Smooth muscle cell (in vitro differentiated cells): ENCODE results near the gene FBXO27. TPM values are rescaled to one million over a fixed set of nuclear protein-coding genes. Genes with fewer than 3 reads are reported as not detected.

Experiments
- DNase-seq: peaks from one replicate; lab custom pipeline; 2025; ENCODE audit not compliant: unreplicated experiment; lab: John Stamatoyannopoulos, UW
- H2AFZ ChIP-seq: fragments of 200-600 bp; sonication (generic); 2 replicates; pipeline ENCODE4 v1.6.0; 2016; ENCODE audit warnings: antibody characterized with exemption, low read depth, mild to moderate bottlenecking
- H3F3A ChIP-seq: fragments of 200-600 bp; sonication (generic); 2 replicates; pipeline ENCODE4 v1.6.0; 2017; ENCODE audit warnings: antibody characterized with exemption, low read depth
- H3K27ac ChIP-seq: fragments of 200-600 bp; sonication (generic); 2 replicates; pipeline ENCODE4 v1.5.1; 2016; ENCODE audit warnings: low read depth, mild to moderate bottlenecking
- H3K27me3 ChIP-seq: fragments of 200-600 bp; sonication (generic); 2 replicates; pipeline ENCODE4 v1.6.1; 2016; ENCODE audit warnings: low read depth, mild to moderate bottlenecking
- H3K36me3 ChIP-seq: fragments of 200-600 bp; sonication (generic); 2 replicates; pipeline ENCODE4 v1.5.1; 2016; ENCODE audit warnings: low read depth
- H3K4me1 ChIP-seq: fragments of 200-600 bp; sonication (generic); 2 replicates; pipeline ENCODE4 v1.5.1; 2016; ENCODE audit warnings: low read depth
- H3K4me2 ChIP-seq: fragments of 200-600 bp; sonication (generic); 2 replicates; pipeline ENCODE4 v1.6.0; 2016; ENCODE audit warnings: mild to moderate bottlenecking
- H3K4me3 ChIP-seq: fragments of 200-600 bp; sonication (generic); 2 replicates; pipeline ENCODE4 v1.5.1; 2016; ENCODE audit warnings: mild to moderate bottlenecking
- H3K79me2 ChIP-seq: fragments of 200-600 bp; sonication (generic); 2 replicates; pipeline ENCODE4 v1.6.0; 2016; ENCODE audit warnings: low read depth, mild to moderate bottlenecking
- H3K9ac ChIP-seq: fragments of 200-600 bp; sonication (generic); 2 replicates; pipeline ENCODE4 v1.6.0; 2016; ENCODE audit warnings: low read depth
- H3K9me3 ChIP-seq: fragments of 200-600 bp; sonication (generic); replicated peaks from 2 replicates; pipeline ENCODE4 v1.5.1; 2016; ENCODE audit warnings: low read depth
- H4K20me1 ChIP-seq: fragments of 200-600 bp; sonication (generic); 2 replicates; pipeline ENCODE4 v1.6.0; 2016; ENCODE audit warnings: low read depth
- CTCF ChIP-seq: fragments of 200-600 bp; sonication (generic); IDR thresholded peaks from 2 replicates; pipeline ENCODE4 v1.5.1; 2017; ENCODE audit warnings: borderline replicate concordance, mild to moderate bottlenecking, antibody characterized with exemption; ENCODE audit not compliant: insufficient read depth, poor library complexity, severe bottlenecking
- WGBS: methylation state at CpG from one replicate; pipeline ENCODE4 v1.1.7; 2016; ENCODE audit warnings: low lambda C conversion rate; 5-methylcytosine and 5-hydroxymethylcytosine counted together
- polyA plus RNA-seq: library from polyadenylated mRNA; unstranded; fragments of >200 nt; fragmentation: Nextera tagmentation; extraction: Ambion mirVana; gene quantifications from 2 replicates; pipeline ENCODE4 v1.2.1, GENCODE V29; 2016
- total RNA-seq: library from RNA; depleted of rRNA; stranded (reverse); fragments of >200 nt; gene quantifications from 2 replicates; pipeline ENCODE4 v1.2.3, GENCODE V29; 2014

The FBXO27 gene
- total and polyA plus RNA-seq, 2 experiments from 2014 or later = 1.9 to 2.8 TPM

GRCh38 chr19:38974624-38975213 lies 57.6 kb downstream of the FBXO27 start:
- WGBS = 17% methylated on average over 19 of the region's 19 CpGs
- Histone ChIP-seq H3K4me2 (peak overlapping the region; percentile 91), H3K9me3 (no peaks in the 10 kb centered on the region), H2AFZ (peak overlapping the region; percentile 86), H3K27ac (peak overlapping the region; percentile 52), H3K36me3 (no peaks in the 10 kb centered on the region), H3K4me3 (peak overlapping the region; percentile 72), H3F3A (peaks cover 29% of the 10 kb centered on the region), H4K20me1 (no peaks in the 10 kb centered on the region), H3K27me3 (no peaks in the 10 kb centered on the region), H3K9ac (no peak overlapping the region), H3K4me1 (peaks cover 15% of the 10 kb centered on the region), H3K79me2 (peaks cover 23% of the 10 kb centered on the region)
- peak; percentile 1 for TF ChIP-seq CTCF
- no peak for DNase-seq

Other genes with a start within 250 kb of the FBXO27 start
- gene LGALS7B, start 243.3 kb downstream of the FBXO27 start, total RNA-seq = 3.0 TPM in 1 of 2 replicates, not detected in the other
- 0.56 TPM in 1 of 2 replicates, not detected in the other for gene LGALS7B, start 243.3 kb downstream of the FBXO27 start, polyA plus RNA-seq
- not detected in 2 replicates for gene LGALS4, start 219.6 kb downstream of the FBXO27 start, total RNA-seq
- gene LGALS4, start 219.6 kb downstream of the FBXO27 start, polyA plus RNA-seq = 1.3 and 2.4 TPM in 2 replicates
- gene ECH1, start 200.8 kb downstream of the FBXO27 start, total RNA-seq = 41.4 and 47.6 TPM in 2 replicates
- 142 and 154 TPM in 2 replicates for gene ECH1, start 200.8 kb downstream of the FBXO27 start, polyA plus RNA-seq
- 170 and 174 TPM in 2 replicates for gene HNRNPL, start 182.6 kb downstream of the FBXO27 start, total RNA-seq
- gene HNRNPL, start 182.6 kb downstream of the FBXO27 start, polyA plus RNA-seq = 158 and 173 TPM in 2 replicates
- gene RINL, start 154.3 kb downstream of the FBXO27 start, total RNA-seq = 2.4 and 3.0 TPM in 2 replicates
- gene RINL, start 154.3 kb downstream of the FBXO27 start, polyA plus RNA-seq = 2.0 and 4.8 TPM in 2 replicates
- 30.7 and 34.7 TPM in 2 replicates for gene SIRT2, start 132.9 kb downstream of the FBXO27 start, total RNA-seq
- gene SIRT2, start 132.9 kb downstream of the FBXO27 start, polyA plus RNA-seq = 45.9 and 48.4 TPM in 2 replicates
- gene NFKBIB, start 132.6 kb downstream of the FBXO27 start, total RNA-seq = 10.6 and 10.9 TPM in 2 replicates
- 19.2 and 25.3 TPM in 2 replicates for gene NFKBIB, start 132.6 kb downstream of the FBXO27 start, polyA plus RNA-seq
- gene CCER2, start 120.4 kb downstream of the FBXO27 start, total RNA-seq = not detected in 2 replicates
- not detected in 2 replicates for gene CCER2, start 120.4 kb downstream of the FBXO27 start, polyA plus RNA-seq
- gene SARS2, start 101.8 kb downstream of the FBXO27 start, total RNA-seq = 12.3 and 13.0 TPM in 2 replicates
- 24.6 and 33.1 TPM in 2 replicates for gene SARS2, start 101.8 kb downstream of the FBXO27 start, polyA plus RNA-seq
- 15.5 and 25.7 TPM in 2 replicates for gene MRPS12, start 101.6 kb downstream of the FBXO27 start, total RNA-seq
- gene MRPS12, start 101.6 kb downstream of the FBXO27 start, polyA plus RNA-seq = 55.2 and 61.7 TPM in 2 replicates
- 8.2 and 11.5 TPM in 2 replicates for gene FBXO17, start 56.8 kb downstream of the FBXO27 start, total RNA-seq
- 17.9 and 21.7 TPM in 2 replicates for gene FBXO17, start 56.8 kb downstream of the FBXO27 start, polyA plus RNA-seq
- 0.22 and 2.2 TPM in 2 replicates for gene ACP7, start 51.8 kb upstream of the FBXO27 start, total RNA-seq
- gene ACP7, start 51.8 kb upstream of the FBXO27 start, polyA plus RNA-seq = not detected in 2 replicates
- gene PAK4, start 93.2 kb upstream of the FBXO27 start, total RNA-seq = 9.7 and 11.8 TPM in 2 replicates
- 19.1 and 19.9 TPM in 2 replicates for gene PAK4, start 93.2 kb upstream of the FBXO27 start, polyA plus RNA-seq
- 2.2 and 4.0 TPM in 2 replicates for gene NCCRP1, start 164.4 kb upstream of the FBXO27 start, total RNA-seq
- gene NCCRP1, start 164.4 kb upstream of the FBXO27 start, polyA plus RNA-seq = 1.5 TPM in 2 replicates
- not detected in 2 replicates for gene SYCN, start 171.7 kb upstream of the FBXO27 start, total RNA-seq
- not detected in 2 replicates for gene SYCN, start 171.7 kb upstream of the FBXO27 start, polyA plus RNA-seq
- gene IFNL3, start 212.5 kb upstream of the FBXO27 start, total RNA-seq = not detected in 2 replicates
- gene IFNL3, start 212.5 kb upstream of the FBXO27 start, polyA plus RNA-seq = 0.34 TPM in 1 of 2 replicates, not detected in the other
- not detected in 2 replicates for gene IFNL4, start 216.3 kb upstream of the FBXO27 start, total RNA-seq
- 0.15 TPM in 1 of 2 replicates, not detected in the other for gene IFNL4, start 216.3 kb upstream of the FBXO27 start, polyA plus RNA-seq
- gene IFNL2, start 235.8 kb upstream of the FBXO27 start, total RNA-seq = not detected in 2 replicates
- not detected in 2 replicates for gene IFNL2, start 235.8 kb upstream of the FBXO27 start, polyA plus RNA-seq